ENCODE data around the gene DNAH14. TPM values are rescaled to one million over a fixed set of nuclear protein-coding genes. Genes with fewer than 3 reads are reported as not detected.

Gene DNAH14
- polyA plus RNA-seq, 2 of the 4 experiments (the other 2 are of a cell fraction): 15.9 to 35.8 TPM

GRCh38 chr1:225446981-225447615 lies 517.6 kb downstream of the DNAH14 start:
- Histone ChIP-seq H3K4me3 (no peak overlapping the region), H3K4me2 (no peak overlapping the region), H3K4me1 (peaks cover 32% of the 10 kb centered on the region), H3K9me3 (no peaks in the 10 kb centered on the region), H3K27ac (peak overlapping the region in 1 of 2 experiments; percentile 84; a peak in 3 of 6 replicates)
- TF ChIP-seq MAX (IDR thresholded peaks at IDR 0.05): no peak
- TF ChIP-seq CEBPB (IDR thresholded peaks at IDR 0.05): no peak
- TF ChIP-seq CTCF (IDR thresholded peaks at IDR 0.05): no peak
- no peak for TF ChIP-seq FOSB (CRISPR knock-in tag; IDR thresholded peaks at IDR 0.05)
- TF ChIP-seq HEYL (CRISPR knock-in tag; IDR thresholded peaks at IDR 0.05): no peak
- TF ChIP-seq NR3C1 (IDR thresholded peaks at IDR 0.05): no peak
- TF ChIP-seq ZNF302 (CRISPR knock-in tag; IDR thresholded peaks at IDR 0.05): no peak
- no peak for TF ChIP-seq RAD21 (conservative IDR thresholded peaks at IDR 0.05 in 1 of 2, IDR thresholded peaks at IDR 0.05 in 1 of 2)
- no peak for TF ChIP-seq ESRRA (IDR thresholded peaks at IDR 0.05; ENCODE audit: borderline replicate concordance, low read length)
- TF ChIP-seq HOXB5 (CRISPR knock-in tag; IDR thresholded peaks at IDR 0.05): no peak
- ChIA-PET CTCF (interaction anchor here (0.8 to 1.5 kb wide), 3 partner anchors 19 to 541 kb away, joined by 3 read pairs; partner anchors contain the start of gene LBR), POLR2A (no interaction called here)
- DNase-seq (ENCODE audit: low read depth in 1 of 2, low spot score in 1 of 2) (no peak), FAIRE-seq (no peak), ATAC-seq (0 out of 6 replicates have a peak, but pooled peaks of 1 of the 2 experiments have one; percentile 6)
- 80% methylated on average over 9 of the region's 9 CpGs for WGBS (ENCODE audit: missing lambda C conversion rate)

GRCh38 chr1:225447650-225448089 lies 518.2 kb downstream of the DNAH14 start:
- WGBS (ENCODE audit: missing lambda C conversion rate): 84% methylated on average over 8 of the region's 8 CpGs
- no peak for FAIRE-seq
- POLR2A ChIA-PET: no interaction called here
- Histone ChIP-seq H3K27ac (peak overlapping the region in 1 of 2 experiments; percentile 84; a peak in 3 of 6 replicates), H3K4me2 (no peak overlapping the region), H3K4me3 (no peak overlapping the region), H3K4me1 (peaks cover 31% of the 10 kb centered on the region), H3K9me3 (no peaks in the 10 kb centered on the region)
- DNase-seq (ENCODE audit: low read depth in 1 of 2, low spot score in 1 of 2): no peak
- ATAC-seq: no peak
- TF ChIP-seq POLR2AphosphoS2 (conservative IDR thresholded peaks at IDR 0.05; ENCODE audit: low read length) (no peak), ZNF302 (CRISPR knock-in tag; IDR thresholded peaks at IDR 0.05) (no peak), POLR2A (IDR thresholded peaks at IDR 0.05; ENCODE audit: low read length) (no peak), TP53 (CRISPR knock-in tag; IDR thresholded peaks at IDR 0.05) (no peak)
- CTCF ChIA-PET: interaction anchor here (2.0 to 2.2 kb wide), 2 partner anchors 20 to 27 kb away, joined by 5 to 14 read pairs; partner anchors contain the start of gene LBR

GRCh38 chr1:225448146-225448805 lies 518.8 kb downstream of the DNAH14 start:
- CTCF ChIA-PET: interaction anchor here (1.9 to 2.8 kb wide), 4 partner anchors 10 to 129 kb away, joined by 4 to 14 read pairs (median 6); partner anchors contain the start of gene LBR

More at GRCh38 chr1:225448146-225448805, 518.8 kb downstream of the DNAH14 start:
- 88% methylated on average over 9 of the region's 9 CpGs for WGBS (ENCODE audit: missing lambda C conversion rate)
- no peak for DNase-seq (ENCODE audit: low read depth in 1 of 2, low spot score in 1 of 2)
- no peak for ATAC-seq
- H3K9me3 ChIP-seq: no peaks in the 10 kb centered on the region
- no peak overlapping the region for H3K4me2 ChIP-seq
- TF ChIP-seq FOSL2 (IDR thresholded peaks at IDR 0.05): no peak
- no peak for TF ChIP-seq FOSL2 (CRISPR knock-in tag; IDR thresholded peaks at IDR 0.05)
- no peak for TF ChIP-seq TFCP2L1 (CRISPR knock-in tag; IDR thresholded peaks at IDR 0.05)
- no peak for TF ChIP-seq MYC (IDR thresholded peaks at IDR 0.05; ENCODE audit: borderline replicate concordance, low read length)
- no peak for TF ChIP-seq JUN (IDR thresholded peaks at IDR 0.05)
- no peak for TF ChIP-seq KDM5A (IDR thresholded peaks at IDR 0.05)
- TF ChIP-seq RFX5 (IDR thresholded peaks at IDR 0.05): no peak
- no peak for TF ChIP-seq HDAC2 (IDR thresholded peaks at IDR 0.05)
- no peak for TF ChIP-seq HES2 (IDR thresholded peaks at IDR 0.05)
- no peak for TF ChIP-seq CBX8 (IDR thresholded peaks at IDR 0.05)
- no peak overlapping the region for H3K4me3 ChIP-seq
- no peak for FAIRE-seq
- POLR2A ChIA-PET: interaction anchor here (1.1 kb wide), 1 partner anchor 329 kb away, joined by 4 read pairs; the partner anchor contains the start of gene SRP9
- peaks cover 27% of the 10 kb centered on the region for H3K4me1 ChIP-seq
- peak overlapping the region in 1 of 2 experiments; percentile 84; a peak in 4 of 6 replicates for H3K27ac ChIP-seq

Data from A549 (cell line).